ENCODE results near the gene RGPD3. TPM values are rescaled to one million over a fixed set of nuclear protein-coding genes. Genes with fewer than 3 reads are reported as not detected.
"Not testable (repeated sequence)": the region's sequence is repeated elsewhere in the genome, so short reads cannot be mapped to it uniquely, and the experiment has no call there.

Gene RGPD3
- 0.13 TPM for total RNA-seq

DNA sequence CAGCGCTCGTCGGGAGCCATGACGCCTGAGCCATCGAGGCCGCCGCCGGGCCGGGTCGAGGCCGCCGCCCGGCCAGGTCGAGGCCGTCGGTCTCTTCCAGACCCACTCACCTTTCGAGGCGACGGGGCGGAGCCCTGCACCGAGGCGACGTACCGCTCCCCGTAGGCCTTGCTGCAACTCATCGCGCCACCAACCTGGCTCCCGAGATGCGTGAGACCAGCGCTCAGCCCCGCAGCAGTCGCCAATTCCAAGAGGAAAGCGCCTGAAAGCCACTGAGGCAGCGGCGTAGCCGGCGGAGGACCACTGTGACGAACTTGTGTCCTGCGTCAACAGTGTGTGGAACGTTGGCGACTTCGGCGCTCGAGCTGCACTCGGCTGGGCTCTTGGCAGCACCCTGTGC lies at the start of gene RGPD3:
RGPD3 (minus strand) TSS at position 307 of the 400 bp plus-strand sequence; CDS start at position 182, 125 bp downstream.
- not testable (repeated sequence) for ATAC-seq

DNA sequence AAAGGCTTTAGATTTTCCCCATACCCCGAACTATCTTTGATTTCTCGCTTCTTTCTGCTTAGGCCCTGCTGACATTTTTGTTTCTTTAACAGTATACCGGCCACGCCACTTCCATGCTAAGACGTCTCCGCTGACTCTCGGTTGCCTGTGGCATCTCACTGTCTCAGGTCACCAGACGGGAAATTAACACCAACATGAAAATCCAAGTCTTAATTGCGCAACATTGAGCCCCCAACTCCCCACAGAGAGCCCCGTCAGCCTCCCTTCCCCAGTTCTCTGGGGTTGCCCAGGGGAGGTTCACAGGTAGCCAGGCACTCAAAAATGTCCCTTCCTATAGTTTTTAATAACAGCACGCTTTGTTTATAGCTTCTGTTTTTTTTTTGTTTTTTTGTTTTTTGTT lies 49.1 kb upstream of the RGPD3 start:
- no peak for ATAC-seq
- no peak for DNase-seq (ENCODE audit: low spot score)

More for the DNA sequence above, at the start of gene RGPD3:
- not testable (repeated sequence) for DNase-seq (ENCODE audit: low spot score)

DNA sequence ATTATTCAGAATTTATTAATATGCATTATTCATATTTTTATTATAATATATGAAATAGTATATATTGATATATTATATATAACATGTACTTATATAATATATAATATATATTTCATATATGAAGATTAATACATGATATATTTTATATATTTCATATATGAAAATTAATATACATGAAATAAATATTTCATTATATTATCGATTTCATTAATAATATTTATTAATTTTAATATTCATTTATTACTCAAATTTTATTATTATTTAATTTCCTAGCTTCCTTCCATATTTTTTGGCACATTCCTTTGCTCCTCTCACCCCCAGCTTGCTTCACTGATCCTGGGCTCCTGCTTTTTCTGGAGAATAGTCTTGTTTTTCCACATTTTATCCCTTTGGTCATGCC lies 48.7 kb upstream of the RGPD3 start:
- DNase-seq (ENCODE audit: low spot score) (no peak), ATAC-seq (no peak)

DNA sequence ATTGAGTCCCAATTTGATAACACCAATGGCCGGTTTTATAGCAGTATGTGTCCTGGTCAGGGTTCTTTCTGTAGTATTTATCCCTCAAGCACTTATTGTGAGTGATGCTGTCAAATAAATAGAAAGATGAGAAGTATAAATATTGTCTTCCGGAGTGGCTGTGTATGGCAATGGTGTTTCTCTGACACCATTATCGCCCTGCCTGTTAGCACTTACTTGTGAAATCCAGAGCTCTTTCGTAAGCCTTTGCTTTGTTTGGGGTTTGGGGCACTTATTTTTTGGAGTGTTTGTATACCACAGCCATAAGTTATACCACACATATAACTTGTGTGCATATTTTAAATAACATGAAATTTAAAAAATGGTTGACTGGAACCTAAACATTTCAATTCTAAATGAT lies 48.2 kb upstream of the RGPD3 start:
- no peak for ATAC-seq
- no peak for DNase-seq (ENCODE audit: low spot score)

DNA sequence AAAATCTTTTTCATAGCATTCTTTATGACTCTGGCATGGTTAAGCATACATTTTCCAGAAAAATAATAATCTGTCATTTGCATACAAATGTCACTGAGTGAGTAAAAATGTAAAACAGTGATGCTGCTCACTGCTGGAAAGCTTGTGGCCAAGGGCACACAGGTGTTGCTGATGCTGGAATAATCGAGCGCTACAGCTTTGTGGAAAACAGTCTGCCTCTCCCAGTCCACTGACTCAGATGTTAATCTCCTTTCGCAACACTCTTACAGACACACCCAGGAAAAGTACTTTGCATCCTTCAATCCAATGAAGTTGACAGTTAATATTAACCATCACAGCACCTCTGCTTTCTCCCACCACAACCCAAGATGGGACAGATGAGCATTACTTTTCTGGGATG lies 46.6 kb upstream of the RGPD3 start:
- ATAC-seq; DNase-seq (ENCODE audit: low spot score): not testable (repeated sequence)

DNA sequence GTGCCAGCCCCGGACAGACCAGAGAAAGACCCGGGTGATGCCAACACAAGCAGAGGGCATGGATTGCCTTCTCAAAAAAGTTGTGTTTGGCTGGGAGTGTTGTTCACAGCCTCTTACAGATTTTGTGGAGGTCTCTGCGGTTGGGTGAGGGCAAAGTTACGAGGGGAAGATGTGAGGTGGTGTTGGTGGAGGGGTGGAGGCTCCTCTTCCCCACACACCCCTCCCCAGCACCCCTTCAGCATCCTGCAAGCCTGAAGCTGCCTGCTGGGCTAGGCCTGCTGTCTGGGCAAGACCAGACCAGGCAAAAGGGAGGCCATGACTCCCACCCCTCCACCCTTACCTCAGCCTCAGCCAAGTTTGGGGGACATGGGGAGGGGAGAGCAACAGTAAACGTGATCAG lies 45.2 kb upstream of the RGPD3 start:
- not testable (repeated sequence) for DNase-seq (ENCODE audit: low spot score)

DNA sequence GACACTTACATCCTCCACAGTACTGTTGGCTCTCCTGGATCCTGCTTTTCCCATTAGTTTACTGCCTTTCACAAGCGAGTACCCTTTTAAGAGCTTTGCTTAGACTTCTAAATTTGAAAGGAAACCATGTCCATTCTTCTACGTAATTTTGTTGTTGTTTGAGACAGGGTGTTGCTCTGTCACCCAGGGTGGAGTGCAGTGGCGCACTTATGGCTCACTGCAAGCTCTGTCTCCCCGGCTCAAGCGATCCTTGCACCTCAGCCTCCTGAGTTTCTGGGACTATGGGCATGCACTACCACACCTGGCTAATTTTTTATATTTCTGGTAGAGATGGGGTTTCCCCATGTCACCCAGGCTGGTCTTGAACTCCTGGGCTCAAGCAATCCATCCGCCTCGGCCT lies 43.7 kb upstream of the RGPD3 start:
- ATAC-seq; DNase-seq (ENCODE audit: low spot score): not testable (repeated sequence)

More for the DNA sequence above, 45.2 kb upstream of the RGPD3 start:
- not testable (repeated sequence) for ATAC-seq

DNA sequence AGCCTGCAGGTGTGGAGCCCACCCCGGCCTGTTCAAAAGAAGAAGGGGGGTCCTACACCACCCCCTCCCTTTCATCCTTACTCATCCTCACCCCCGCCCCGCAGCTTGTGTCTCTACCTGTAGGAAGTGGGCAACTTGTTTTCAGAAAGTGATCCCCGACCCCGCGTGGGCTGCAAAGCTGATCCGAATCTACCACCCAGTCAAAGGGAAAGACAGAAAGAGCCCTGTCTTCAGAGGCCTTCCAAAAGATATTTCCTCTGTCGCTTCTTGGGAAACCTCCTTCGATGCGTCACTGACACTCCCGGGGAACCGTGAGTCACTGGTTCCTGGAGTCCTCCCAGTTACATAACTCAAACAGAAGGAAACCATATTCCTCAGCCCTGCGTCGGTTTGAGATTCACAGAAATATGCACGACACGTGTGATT lies 43.3 kb upstream of the RGPD3 start:
- not testable (repeated sequence) for DNase-seq (ENCODE audit: low spot score)
- peak; percentile 42 for ATAC-seq

DNA sequence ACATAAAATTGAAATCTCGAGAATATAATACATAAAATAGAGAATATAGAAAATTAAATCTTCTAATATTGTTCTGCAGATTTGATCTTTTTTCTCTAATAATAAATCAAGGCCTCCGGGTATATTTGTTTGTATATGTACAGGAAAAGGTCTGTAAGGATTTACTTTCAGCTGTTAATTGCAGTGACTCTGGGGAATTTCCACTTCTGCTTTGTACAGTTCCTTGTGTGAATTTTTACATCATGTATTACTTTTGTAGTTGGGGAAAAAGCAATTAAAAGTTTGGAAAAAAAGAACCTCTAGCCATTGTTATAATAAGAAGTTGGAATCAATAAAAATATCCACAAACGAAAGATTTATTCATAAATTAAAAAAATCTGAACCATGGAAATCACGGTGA lies 42.6 kb upstream of the RGPD3 start:
- not testable (repeated sequence) for ATAC-seq; DNase-seq (ENCODE audit: low spot score)

DNA sequence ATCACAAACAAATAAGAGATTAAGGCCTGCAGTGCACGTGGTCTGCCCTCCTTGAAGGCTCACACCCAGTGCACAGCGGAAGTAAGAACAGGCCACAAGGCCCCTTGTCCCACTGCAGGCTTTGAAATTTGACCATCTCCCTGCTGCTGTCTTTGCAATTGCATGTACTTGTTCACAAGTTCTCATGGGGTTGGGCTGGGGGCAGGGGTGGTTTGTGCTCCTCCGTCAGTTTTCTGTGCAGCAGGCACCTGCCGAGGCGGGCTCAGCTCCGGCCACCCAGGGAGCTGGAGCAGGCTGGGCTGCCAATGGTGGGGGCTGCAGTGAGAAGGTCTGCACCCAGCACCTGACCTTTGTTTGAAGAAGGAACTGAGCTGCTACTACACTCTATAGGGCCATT lies 41.2 kb upstream of the RGPD3 start:
- not testable (repeated sequence) for ATAC-seq; DNase-seq (ENCODE audit: low spot score)

DNA sequence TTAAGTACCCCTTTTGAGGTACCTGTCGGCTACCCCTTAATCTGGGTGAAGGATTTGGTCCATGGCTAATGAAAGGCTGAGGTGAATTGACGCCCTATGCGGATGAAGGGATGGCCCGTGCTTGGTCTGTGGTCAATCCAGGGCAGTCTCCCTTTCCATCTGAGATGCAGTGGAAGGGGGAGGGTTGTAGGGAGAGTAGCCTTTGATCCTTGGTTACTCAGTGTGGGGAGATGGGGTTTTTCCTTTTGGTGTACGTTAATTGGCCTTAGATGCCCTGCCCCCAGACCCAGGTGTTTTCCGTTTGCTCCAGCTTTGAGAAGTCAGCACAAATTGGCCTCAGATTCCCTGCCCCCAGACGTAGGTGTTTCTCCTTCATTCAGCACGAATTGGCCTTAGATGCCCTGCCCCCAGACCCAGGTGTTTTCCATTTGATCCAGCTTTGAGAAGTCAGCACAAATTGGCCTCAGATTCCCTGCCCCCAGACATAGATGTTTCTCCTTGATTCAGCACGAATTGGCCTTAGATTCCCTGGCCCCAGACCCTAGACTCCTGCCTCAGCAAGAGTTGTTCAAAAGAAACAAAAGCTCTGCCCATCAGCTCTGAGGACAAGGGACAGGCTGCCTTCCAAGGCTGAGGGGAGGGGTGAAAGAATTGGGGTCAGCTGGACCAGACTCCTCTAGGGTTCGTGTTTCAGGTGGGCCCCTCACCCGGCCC lies 40.6 kb upstream of the RGPD3 start:
- DNase-seq (ENCODE audit: low spot score); ATAC-seq: not testable (repeated sequence)

DNA sequence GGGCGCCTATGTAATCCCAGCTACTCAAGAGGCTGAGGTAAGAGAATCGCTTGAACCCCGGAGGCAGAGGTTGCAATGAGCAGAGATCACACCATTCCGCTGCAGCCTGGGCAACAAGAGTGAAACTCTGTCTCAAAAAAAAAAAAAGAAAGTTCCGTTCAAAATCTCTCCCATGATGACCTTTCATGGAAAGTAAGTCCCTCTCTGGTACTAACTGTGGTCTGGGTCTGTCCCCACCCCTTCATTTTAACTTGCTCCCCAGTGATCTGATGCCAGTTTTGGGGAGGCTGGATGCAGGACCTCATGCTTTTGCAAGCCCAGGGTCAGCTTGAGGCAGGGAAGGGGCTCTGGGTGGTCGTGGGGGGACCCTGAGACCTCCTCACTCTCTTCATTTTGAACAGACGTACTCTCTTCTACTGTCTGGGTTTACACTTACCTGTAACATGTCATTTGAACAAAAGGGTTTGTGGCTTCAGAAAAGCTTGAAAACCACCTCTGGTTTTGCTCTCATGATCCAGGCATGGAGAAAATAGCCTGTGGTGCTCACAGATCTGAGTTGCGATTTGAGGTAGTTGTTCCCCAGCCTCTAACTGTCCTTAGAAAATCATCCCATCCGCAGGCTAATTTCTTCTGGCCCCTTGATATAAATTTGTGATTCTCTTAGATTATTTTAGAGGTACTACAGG lies 37.9 kb upstream of the RGPD3 start:
- ATAC-seq; DNase-seq (ENCODE audit: low spot score): not testable (repeated sequence)

DNA sequence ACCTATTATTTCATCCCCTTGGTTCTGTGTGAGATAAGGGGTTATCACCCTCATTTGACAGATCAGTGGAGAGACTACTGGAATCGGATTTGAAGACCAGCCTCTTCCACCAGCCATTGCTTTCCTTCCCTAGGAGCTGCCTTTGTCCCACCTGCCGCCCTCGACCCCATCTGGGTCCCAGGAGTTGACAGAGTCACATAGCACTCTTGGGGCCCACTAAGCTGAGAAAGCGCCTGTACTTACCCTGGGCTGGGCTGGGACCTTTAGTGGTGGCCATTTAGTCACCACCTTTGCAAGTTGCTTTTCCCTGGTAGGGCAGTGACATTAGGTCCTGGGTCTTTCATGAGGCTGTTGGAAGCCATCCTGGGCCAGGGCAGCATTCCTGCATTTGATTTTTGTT lies 36.6 kb upstream of the RGPD3 start:
- not testable (repeated sequence) for ATAC-seq

DNA sequence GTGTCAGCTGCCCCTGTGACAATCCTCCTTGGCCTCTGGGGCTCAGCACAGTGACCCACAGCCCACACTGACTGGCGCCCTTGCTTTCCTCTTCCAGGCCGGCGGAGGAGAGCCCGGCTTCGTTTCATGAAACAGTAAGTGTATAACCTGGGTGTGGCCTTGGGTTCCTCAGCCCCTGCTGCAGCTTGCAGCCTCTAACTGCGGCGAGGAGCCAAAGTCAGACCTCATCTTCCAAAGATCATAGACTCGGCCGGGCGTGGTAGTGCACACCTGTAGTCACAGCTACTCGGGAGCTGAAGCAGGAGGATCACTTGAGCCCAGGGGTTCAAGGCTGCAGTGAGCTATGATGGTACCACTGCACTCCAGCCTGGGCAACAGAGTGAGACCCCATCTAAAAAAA lies 36.0 kb upstream of the RGPD3 start:
- ATAC-seq = not testable (repeated sequence)

More for the DNA sequence above, 36.6 kb upstream of the RGPD3 start:
- not testable (repeated sequence) for DNase-seq (ENCODE audit: low spot score)

DNA sequence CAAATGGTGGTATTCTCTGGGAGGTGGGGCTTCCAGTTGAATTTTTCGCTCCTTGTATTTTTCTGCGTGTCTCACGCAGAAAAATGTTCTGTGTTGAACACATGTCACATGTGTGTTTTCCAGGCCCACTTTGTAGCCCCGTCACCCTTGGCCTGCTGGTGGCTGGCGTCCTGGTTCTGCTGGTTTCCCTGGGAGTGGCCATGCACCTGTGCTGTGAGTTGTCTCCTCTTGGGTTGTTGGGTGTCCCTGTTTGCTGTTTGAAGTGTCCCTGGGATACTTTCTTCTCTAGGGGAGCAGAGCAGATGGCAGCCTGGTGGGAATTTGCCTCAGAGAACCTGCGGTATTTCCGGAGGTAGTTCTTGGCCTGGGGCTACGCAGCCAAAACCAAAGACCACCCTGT lies 34.1 kb upstream of the RGPD3 start:
- not testable (repeated sequence) for DNase-seq (ENCODE audit: low spot score); ATAC-seq

More for the DNA sequence above, 36.0 kb upstream of the RGPD3 start:
- not testable (repeated sequence) for DNase-seq (ENCODE audit: low spot score)

DNA sequence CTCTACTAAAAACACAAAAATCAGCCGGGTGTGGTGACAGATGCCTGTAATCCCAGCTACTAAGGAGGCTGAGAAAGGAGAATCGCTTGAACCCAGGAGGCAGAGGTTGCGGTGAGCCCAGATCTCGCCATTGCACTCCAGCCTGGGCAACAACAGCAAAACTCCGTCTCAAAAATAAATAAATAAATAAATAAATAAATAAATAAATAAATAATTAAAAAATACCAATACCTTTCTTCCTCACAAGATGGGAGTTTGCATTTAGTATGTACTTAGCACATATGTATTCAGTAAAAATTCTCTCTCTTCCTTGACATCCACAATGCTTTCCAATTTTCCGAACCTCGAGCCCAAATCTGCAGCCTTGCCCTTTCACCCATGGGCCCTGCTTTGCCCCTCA lies 32.1 kb upstream of the RGPD3 start:
- not testable (repeated sequence) for ATAC-seq; DNase-seq (ENCODE audit: low spot score)

DNA sequence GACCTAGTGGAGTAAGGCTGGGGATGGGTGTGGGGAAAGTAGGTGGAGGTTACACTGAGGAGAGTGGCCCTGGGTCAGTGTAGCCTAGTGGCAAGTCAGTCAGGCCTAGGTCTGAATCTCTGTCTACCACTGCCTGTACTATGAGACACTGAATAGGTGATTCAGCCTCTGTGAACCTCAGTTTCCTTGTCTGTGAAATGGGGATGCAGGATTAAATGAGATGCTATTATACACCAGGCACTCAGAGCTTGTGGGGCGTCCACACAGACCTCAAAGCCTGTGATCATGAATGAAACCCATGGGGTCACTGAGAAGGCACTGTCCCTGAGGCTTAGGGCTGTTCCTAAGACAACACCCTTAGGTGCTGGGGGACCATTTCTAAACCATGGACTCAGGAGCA lies 30.3 kb upstream of the RGPD3 start:
- DNase-seq (ENCODE audit: low spot score); ATAC-seq: not testable (repeated sequence)

DNA sequence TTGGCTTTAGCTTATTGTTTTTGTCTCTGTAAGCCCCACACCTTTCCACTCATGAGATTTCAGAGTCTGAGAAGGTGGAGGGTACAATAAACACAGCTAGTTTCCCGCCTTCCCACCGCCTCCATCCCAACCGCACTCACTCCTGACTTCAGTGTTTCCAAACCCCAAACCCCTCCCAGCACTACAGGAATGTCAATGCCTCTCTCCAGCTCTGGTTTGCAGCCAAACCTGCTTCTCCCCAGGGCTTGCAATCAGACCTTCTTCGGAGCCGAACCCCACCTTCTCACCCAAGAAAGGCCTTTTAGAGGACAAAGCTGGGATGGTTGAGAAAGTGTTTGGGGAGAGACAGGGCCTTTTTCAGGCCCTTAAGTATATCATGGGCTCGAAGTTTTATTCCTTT lies 24.7 kb upstream of the RGPD3 start:
- not testable (repeated sequence) for DNase-seq (ENCODE audit: low spot score); ATAC-seq

DNA sequence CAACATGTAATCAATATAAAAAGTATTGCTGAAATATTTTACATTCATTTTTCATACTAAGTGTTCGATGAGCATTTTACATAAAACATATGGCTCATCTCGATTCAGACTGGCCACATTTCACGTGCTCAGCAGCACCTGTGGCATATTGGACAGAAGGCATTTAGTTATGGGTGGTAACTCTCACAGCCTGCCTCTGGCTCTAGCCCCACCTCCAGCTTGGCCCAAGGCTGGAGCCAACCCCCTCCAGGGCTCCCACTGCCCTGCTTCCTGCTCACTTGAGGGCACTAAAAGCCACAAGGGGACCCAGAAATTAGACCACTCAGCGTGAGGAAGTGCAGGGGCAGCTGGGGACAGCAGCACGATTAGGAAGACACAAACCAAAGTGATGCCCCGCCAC lies 24.2 kb upstream of the RGPD3 start:
- ATAC-seq; DNase-seq (ENCODE audit: low spot score): not testable (repeated sequence)

DNA sequence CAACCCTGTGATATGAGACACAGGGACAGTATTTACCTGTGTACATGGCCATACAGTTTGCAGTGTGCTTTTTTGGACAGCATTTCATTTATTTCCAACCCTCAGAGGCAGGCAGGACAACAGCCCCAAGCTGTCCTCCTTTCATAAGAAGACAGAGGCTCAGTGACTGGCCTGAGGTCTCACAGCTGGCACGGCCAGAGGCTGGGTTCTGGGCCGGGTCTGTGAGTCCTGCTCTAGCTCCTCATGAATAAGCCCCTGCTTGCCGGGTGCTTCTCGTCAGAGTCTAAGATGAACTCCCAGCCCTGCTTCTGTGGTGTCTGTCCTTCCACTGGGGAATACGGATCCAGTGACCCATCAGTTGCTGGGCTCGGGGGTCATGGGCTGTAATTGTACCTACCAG lies 21.5 kb upstream of the RGPD3 start:
- not testable (repeated sequence) for DNase-seq (ENCODE audit: low spot score); ATAC-seq

DNA sequence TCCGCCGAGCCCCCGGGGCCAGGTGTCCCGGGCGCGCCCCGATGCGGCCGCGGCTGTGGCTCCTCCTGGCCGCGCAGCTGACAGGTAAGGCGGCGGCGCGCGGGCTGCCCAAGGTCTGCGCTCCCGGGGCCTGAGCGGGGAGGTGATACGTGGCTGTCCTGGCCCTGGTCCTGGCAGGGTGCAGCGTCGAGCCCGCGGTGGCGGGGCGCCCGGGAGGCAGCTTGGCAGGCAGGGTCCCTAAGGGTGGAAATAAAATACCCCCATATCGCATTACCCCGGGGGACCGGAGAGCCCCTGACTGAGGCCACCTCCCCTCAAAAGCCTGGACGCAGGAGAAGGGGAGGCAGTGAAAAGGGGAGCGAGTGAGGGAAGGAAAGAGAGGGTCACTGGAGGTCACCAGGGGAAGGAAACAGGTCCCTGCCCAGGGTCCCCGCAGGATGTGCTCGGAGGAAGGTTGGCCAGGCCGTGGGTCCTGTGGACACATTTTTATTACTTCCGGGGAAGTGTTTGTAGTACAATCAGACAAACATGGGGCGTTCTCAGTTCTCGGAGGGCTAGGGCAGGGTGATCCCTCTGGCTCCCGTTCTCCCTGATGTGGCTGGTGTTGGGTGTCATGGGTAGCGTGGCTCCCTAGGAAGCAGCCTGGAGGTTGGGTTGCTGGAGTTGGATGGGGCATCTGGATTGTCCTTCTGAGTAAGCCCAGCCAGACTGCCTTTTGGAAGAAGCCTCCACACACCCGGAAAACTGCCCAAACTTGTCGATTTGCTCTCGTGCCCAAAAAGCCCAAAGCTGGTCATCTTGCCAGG lies 19.4 kb upstream of the RGPD3 start:
- ATAC-seq; DNase-seq (ENCODE audit: low spot score): not testable (repeated sequence)

Measured in left lobe of liver (tissue), 2 donors.